ENCODE data around the gene PIK3R6. TPM values are rescaled to one million over a fixed set of nuclear protein-coding genes. Genes with fewer than 3 reads are reported as not detected.
A peak's percentile ranks its signal among the peaks of the same experiment; 100 is the strongest.

The PIK3R6 gene
- total RNA-seq, 6 experiments from 2014 or later: 0.18 to 0.62 (median 0.25) TPM; not detected in 1

DNA sequence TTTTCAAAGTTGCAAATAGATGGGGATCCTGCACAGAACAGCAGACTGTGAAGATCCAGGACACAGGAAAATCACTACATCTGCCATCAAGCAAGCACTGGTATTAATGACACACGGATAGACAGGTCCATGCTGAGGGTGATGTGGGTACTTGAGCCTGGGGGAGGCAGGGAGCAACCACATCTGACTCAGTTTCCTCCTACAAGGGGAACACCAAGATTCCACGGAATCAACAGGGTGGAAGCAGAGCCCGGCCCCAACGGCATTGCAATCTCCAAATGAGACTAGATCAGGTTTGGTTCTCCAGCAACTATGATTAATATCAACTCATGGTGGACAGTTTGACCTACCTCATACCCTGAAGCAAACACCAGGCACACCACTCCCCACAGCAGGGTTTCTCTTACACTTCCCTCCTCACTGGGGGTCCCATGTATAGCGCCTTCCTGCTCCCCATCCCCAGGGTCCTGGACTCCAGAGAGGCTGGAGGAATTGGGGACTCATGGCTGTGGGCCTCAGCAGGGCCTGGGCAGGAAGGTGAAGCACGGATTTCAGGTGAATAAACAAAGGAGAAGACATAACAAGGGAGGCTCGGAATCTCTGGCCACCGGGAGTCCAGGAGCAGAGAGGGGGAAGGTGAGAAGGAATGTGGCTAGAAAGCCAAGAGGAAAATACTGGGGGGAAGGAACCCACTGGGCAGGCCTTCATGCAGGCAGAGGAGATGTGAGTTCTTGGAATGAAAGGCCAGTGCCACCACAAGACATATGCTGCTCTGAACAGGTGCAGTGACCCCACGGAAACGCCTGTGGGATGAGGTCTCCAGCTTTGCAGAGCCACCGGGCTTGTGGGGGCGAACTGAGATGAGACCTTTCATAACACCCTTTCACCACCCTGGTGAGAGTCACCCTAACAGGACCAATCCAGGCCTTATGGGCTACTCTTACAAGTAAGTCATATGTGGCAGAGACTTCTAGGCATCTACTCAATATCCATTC is 29.5 kb upstream of the PIK3R6 start:
- Histone ChIP-seq H3K36me3 (no peaks in the 10 kb centered on the region), H3K4me3 (no peak overlapping the region), H3K27ac (no peak overlapping the region), H3K27me3 (no peaks in the 10 kb centered on the region), H3K4me1 (no peaks in the 10 kb centered on the region), H3K9me3 (no peaks in the 10 kb centered on the region)
- intact Hi-C loops (cut with DNase I): no loop called here
- WGBS (ENCODE audit: insufficient coverage, low coverage, low lambda C conversion rate, missing lambda C conversion rate): 70% methylated on average over 4 of the region's 12 CpGs
- TF ChIP-seq POLR2A (IDR thresholded peaks at IDR 0.05) (no peak), CTCF (IDR thresholded peaks at IDR 0.05) (no peak)
- DNase-seq (peak in 1 of 3 donors; percentile 34), ATAC-seq (no peak)

- intact Hi-C loops (cut with DNase I): no loop called here
- no peak for TF ChIP-seq CTCF (IDR thresholded peaks at IDR 0.05)
- TF ChIP-seq POLR2A (IDR thresholded peaks at IDR 0.05): no peak
- ATAC-seq (no peak), DNase-seq (peak in 1 of 3 donors; percentile 18)
- Histone ChIP-seq H3K27me3 (no peaks in the 10 kb centered on the region), H3K9me3 (no peaks in the 10 kb centered on the region), H3K27ac (no peak overlapping the region), H3K4me1 (no peaks in the 10 kb centered on the region), H3K36me3 (no peaks in the 10 kb centered on the region), H3K4me3 (no peak overlapping the region)
- 78% methylated on average over 2 of the region's 3 CpGs for WGBS (ENCODE audit: insufficient coverage, low coverage, low lambda C conversion rate, missing lambda C conversion rate)
Measured at GRCh38 chr17:8896087-8896486, 28.6 kb upstream of the PIK3R6 start.

DNA sequence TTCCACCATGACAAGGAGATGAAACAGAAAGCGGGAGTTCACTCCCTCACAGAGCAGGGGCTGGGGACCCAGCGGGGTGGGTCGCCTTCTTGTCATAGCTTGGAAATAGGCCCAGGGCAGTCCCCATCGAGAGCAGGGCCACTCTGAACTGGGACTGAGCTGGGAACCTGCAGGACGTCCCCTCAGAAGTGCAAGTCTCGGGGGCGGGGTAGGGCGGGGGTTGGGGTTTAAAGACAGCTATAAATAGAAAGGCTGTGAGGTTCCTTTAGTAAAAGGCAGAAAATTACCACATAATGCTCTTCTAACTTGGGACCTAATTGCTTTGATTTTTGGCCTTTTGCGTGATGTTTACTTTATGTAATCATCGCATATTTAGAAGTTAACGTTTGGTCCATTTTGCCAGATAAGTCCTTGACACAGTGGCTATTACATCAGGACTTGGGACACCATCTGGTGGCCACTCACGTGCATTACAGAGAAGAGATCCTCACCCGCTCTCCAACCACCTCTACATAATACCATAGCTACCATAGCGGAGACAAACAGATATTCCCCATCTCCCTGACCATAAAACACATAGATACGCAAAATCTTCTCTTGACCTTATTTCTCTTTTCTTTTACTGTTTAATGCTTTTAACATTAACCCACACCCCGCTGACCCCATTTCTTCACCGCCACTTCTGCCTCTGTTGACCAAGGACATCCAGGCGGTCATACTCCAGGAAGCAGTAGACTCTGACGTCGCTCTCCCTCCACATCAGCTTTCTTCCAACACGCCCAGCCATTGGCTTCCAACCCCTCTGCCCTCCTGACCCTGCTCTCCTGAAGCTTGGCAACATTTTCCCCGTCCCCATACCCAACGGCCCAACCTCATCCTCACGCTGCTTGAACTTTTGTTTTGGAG is 27.5 kb upstream of the PIK3R6 start:
- intact Hi-C loops (cut with DNase I): no loop called here
- no peaks in the 10 kb centered on the region for H3K4me1 ChIP-seq
- ATAC-seq (peak; percentile 85 to 92 (median 89)), DNase-seq (peak in 1 of 3 donors; percentile 40)
- H3K36me3 ChIP-seq: no peaks in the 10 kb centered on the region
- no peaks in the 10 kb centered on the region for H3K9me3 ChIP-seq
- TF ChIP-seq CTCF (IDR thresholded peaks at IDR 0.05) (peak; percentile 78 to 82 (median 80)), POLR2A (IDR thresholded peaks at IDR 0.05) (no peak)
- WGBS (ENCODE audit: insufficient coverage, low coverage, low lambda C conversion rate, missing lambda C conversion rate): 42% methylated on average over 23 of the region's 24 CpGs
- H3K4me3 ChIP-seq: no peak overlapping the region
- no peak overlapping the region for H3K27ac ChIP-seq
- no peaks in the 10 kb centered on the region for H3K27me3 ChIP-seq

- ATAC-seq (no peak), DNase-seq (peak in 1 of 3 donors; percentile 40)
- Histone ChIP-seq H3K36me3 (no peaks in the 10 kb centered on the region), H3K4me3 (no peak overlapping the region), H3K9me3 (no peaks in the 10 kb centered on the region), H3K27me3 (no peaks in the 10 kb centered on the region), H3K4me1 (no peaks in the 10 kb centered on the region), H3K27ac (no peak overlapping the region)
- 32% methylated on average over 7 of the region's 17 CpGs for WGBS (ENCODE audit: insufficient coverage, low coverage, low lambda C conversion rate, missing lambda C conversion rate)
- TF ChIP-seq POLR2A (IDR thresholded peaks at IDR 0.05) (no peak), CTCF (IDR thresholded peaks at IDR 0.05) (no peak)
- intact Hi-C loops (cut with DNase I): no loop called here
Measured at GRCh38 chr17:8894202-8894671, 26.8 kb upstream of the PIK3R6 start.
